Spleen (tissue), 11 donors: ENCODE data around the gene COL4A2. TPM values are rescaled to one million over a fixed set of nuclear protein-coding genes. Genes with fewer than 3 reads are reported as not detected.
A peak's percentile ranks its signal among the peaks of the same experiment; 100 is the strongest.

Experiments
- DNase-seq: peaks from one replicate; pipeline ENCODE4 v3.0.0-alpha.2; 2020
- H3K27ac ChIP-seq, 8 donors: fragments of 200-600 bp; sonication (generic) in 7 of 8; 1 replicate in 4 of 8; 2 replicates in 4 of 8; pipeline versions ENCODE4 v1.5.0 to v1.8.0; 2016 to 2021; ENCODE audit warnings: inconsistent platforms in 4 of 8, mild to moderate bottlenecking in 4 of 8, moderate library complexity in 1 of 8
- H3K27me3 ChIP-seq, 7 donors: fragments of 200-600 bp; sonication (generic) in 6 of 7; replicated peaks in 1 of 7; 1 replicate in 4 of 7; 2 replicates in 3 of 7; pipeline versions ENCODE4 v1.5.0 to v1.8.0; 2016 to 2021; ENCODE audit warnings: inconsistent platforms in 3 of 7, mild to moderate bottlenecking in 1 of 7
- H3K36me3 ChIP-seq, 6 donors: fragments of 200-600 bp; sonication (generic) in 5 of 6; 1 replicate in 4 of 6; 2 replicates in 2 of 6; pipeline versions ENCODE4 v1.5.0 to v1.8.0; 2016 to 2021; ENCODE audit warnings: inconsistent platforms in 2 of 6
- H3K4me1 ChIP-seq, 6 donors: fragments of 200-600 bp; sonication (generic) in 5 of 6; 1 replicate in 3 of 6; 2 replicates in 3 of 6; pipeline versions ENCODE4 v1.5.0 to v1.8.0; 2016 to 2021; ENCODE audit warnings: inconsistent platforms in 3 of 6
- H3K4me3 ChIP-seq, 8 donors: fragments of 200-600 bp; sonication (generic) in 7 of 8; 1 replicate in 4 of 8; 2 replicates in 4 of 8; pipeline versions ENCODE4 v1.5.0 to v1.8.0; 2016 to 2021; ENCODE audit warnings: inconsistent platforms in 4 of 8, mild to moderate bottlenecking in 4 of 8, moderate library complexity in 2 of 8
- H3K9me3 ChIP-seq, 8 donors: fragments of 200-600 bp; sonication (generic) in 7 of 8; 1 replicate in 4 of 8; 2 replicates in 4 of 8; pipeline versions ENCODE4 v1.5.0 to v1.8.0; 2016 to 2021; ENCODE audit warnings: inconsistent platforms in 4 of 8
- CTCF ChIP-seq, 11 experiments: fragments of 200-600 bp in 7 of 11; fragments of 450-650 bp in 4 of 11; sonication (generic) in 4 of 11; IDR thresholded peaks in 8 of 11; conservative IDR thresholded peaks in 3 of 11; 1 replicate in 7 of 11; 2 replicates in 4 of 11; pipeline versions ENCODE4 v1.4.0 to v1.8.0; 2016 to 2021; ENCODE audit warnings: antibody characterized with exemption in 11 of 11, inconsistent platforms in 4 of 11, mild to moderate bottlenecking in 1 of 11
- POLR2A ChIP-seq, 3 donors: fragments of 450-650 bp; IDR thresholded peaks; one replicate each; pipeline ENCODE4 v1.5.1; 2017; ENCODE audit warnings: antibody characterized with exemption in 3 of 3, mild to moderate bottlenecking in 1 of 3
- POLR2AphosphoS5 ChIP-seq, 3 donors: sonication (generic); formaldehyde crosslinking; IDR thresholded peaks; one replicate each; pipeline ENCODE4 v1.5.1; 2017; ENCODE audit warnings: antibody characterized with exemption in 3 of 3
- WGBS, 5 donors: extraction: QIAGEN DNeasy Blood & Tissue Kit in 3 of 5; methylation state at CpG; one replicate each; pipeline versions ENCODE4 v1.1.5 to v1.1.7; 2013 to 2018; 5-methylcytosine and 5-hydroxymethylcytosine counted together
- intact Hi-C: fragments of 100-400 bp; cut with DNase I; formaldehyde crosslinking; loops from one replicate; pipeline ENCODE4 v1.15.0; 2023; ENCODE audit warnings: low total_unique reads
- polyA plus RNA-seq, 3 donors: library from polyadenylated mRNA; stranded (reverse); fragments of 200-250 nt; gene quantifications; one replicate each; pipeline ENCODE4 v1.2.1, GENCODE V29; 2013
- total RNA-seq, 7 donors: library from RNA; depleted of rRNA in 3 of 7; stranded (reverse); fragments of >200 nt in 3 of 7; fragmentation: NEBNext Ultra II Directional in 4 of 7; extraction: Animal tissue kit (Norgen Biotek cat#: 25700) in 4 of 7; gene quantifications; one replicate each; pipeline versions ENCODE4 v1.1.0 to v1.2.1, GENCODE V29; 2016 to 2021
- donor health status: healthy with polysubstance abuse.
- donor health status: DM: no; HTN: no; CAD: no; lungs with moderate emphysema.
- donor health status: DM: no; HTN: no; CAD: no.
- donor health status: Bipolar disorder and iron deficiency.
- donor health status: healthy.
- donor health status: DM: no; HTN: no; CAD: no.
- donor health status: DM: yes; HTN: yes; CAD: no.

The COL4A2 gene
- total and polyA plus RNA-seq, 10 donors, result 52.6 to 712 (median 337) TPM

DNA sequence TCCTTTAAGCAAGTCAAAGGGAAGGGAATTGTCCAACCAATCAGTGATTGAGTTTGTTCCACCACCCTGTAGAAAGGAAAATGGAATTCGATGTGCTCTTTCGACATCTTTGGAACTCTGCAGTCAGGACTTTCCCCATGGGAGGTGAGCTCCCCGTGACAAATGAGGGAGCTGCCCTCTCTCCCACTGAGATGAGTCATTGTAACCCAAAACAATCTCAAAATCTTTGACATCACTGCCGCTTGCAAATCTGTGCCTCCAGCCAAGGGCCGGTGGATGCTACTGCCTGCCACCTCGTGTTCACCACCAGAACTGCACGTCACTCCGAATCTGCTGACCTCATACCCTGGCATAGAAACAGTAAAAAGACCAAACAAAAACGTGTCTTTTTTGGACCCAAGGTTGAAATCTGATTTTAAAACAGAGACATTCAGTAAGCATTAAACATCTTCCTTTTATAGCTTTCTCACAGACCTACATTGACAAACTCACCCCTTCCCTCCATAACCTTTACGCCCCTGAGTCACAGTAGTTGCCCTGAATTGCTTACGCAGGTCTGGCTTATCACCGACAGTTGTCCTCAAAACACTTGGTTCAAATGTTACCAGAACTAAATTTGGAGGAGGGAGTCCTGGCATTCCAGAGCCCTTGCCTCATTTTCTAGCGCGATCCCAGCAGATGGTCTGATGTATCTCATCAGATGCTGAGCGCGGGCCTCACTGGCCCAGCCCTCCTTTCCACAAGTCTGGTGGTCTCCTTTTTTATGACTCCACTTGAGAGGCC is 105.2 kb downstream of the COL4A2 start:
- peak; percentile 8 to 72 (median 67) for TF ChIP-seq POLR2AphosphoS5 (IDR thresholded peaks at IDR 0.05)
- peak; percentile 71 to 93 (median 85) for TF ChIP-seq CTCF (IDR thresholded peaks at IDR 0.05 in 8 of 11, conservative IDR thresholded peaks at IDR 0.05 in 3 of 11)
- no peak for TF ChIP-seq POLR2A (IDR thresholded peaks at IDR 0.05)
- intact Hi-C loops, result loop anchor here (5.0 to 10.0 kb wide), 3 partner anchors 108 to 1450 kb away; partner anchors contain the start of genes COL4A1 and COL4A2
- no peaks in the 10 kb centered on the region for H3K9me3 ChIP-seq
- DNase-seq, result peak; percentile 84
- peak overlapping the region in 7 of 8 donors; percentile 16 to 72 (median 55) for H3K27ac ChIP-seq
- 37 to 44% (median 41%) methylated on average over 16 of the region's 16 CpGs for WGBS, 5 donors
- H3K4me3 ChIP-seq, result no peak overlapping the region
- H3K4me1 ChIP-seq, result peaks cover 0 to 80% (median 40%) of the 10 kb centered on the region in 6 donors
- H3K36me3 ChIP-seq, result peaks cover 0 to 6% (median 0%) of the 10 kb centered on the region in 6 donors
- H3K27me3 ChIP-seq, result peaks cover 0 to 54% (median 0%) of the 10 kb centered on the region in 7 donors

- TF ChIP-seq POLR2A (IDR thresholded peaks at IDR 0.05) (no peak), POLR2AphosphoS5 (IDR thresholded peaks at IDR 0.05) (peak in 1 of 3 donors; percentile 43)
- Histone ChIP-seq H3K9me3 (no peaks in the 10 kb centered on the region), H3K36me3 (peaks cover 0 to 6% (median 0%) of the 10 kb centered on the region in 6 donors), H3K4me1 (peaks cover 0 to 80% (median 34%) of the 10 kb centered on the region in 6 donors), H3K27ac (peak overlapping the region in 6 of 8 donors; percentile 11 to 72 (median 59)), H3K27me3 (peaks cover 0 to 46% (median 0%) of the 10 kb centered on the region in 7 donors), H3K4me3 (no peak overlapping the region)
- 67 to 82% (median 76%) methylated on average over 16 to 17 of the region's 17 CpGs for WGBS, 5 donors
- no peak for DNase-seq
- intact Hi-C loops, result loop anchor here (5.0 to 10.0 kb wide), 3 partner anchors 108 to 1451 kb away; partner anchors contain the start of genes COL4A1 and COL4A2
Measured at GRCh38 chr13:110413016-110413675, 106.1 kb downstream of the COL4A2 start.

DNA sequence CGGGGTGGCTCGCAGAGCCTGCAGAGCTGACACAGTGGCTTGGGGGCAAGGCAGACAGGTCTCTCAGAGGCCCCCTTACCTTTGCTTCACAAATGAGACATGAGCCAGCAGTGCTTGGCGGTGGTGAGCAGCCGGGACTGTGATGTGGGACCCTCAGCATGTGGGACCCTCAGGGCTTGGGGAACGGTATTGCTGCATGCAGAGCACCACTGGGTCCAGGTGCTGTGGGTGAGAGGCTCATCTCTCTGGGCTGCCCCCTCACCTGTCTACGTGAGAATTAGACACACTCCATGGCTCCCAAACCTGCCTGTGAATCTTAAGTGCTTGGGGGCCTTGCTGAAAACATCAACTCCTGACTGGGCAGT is 106.6 kb downstream of the COL4A2 start:
- H3K27ac ChIP-seq, result peak overlapping the region in 5 of 8 donors; percentile 29 to 72 (median 63)
- H3K36me3 ChIP-seq, result peaks cover 0 to 6% (median 0%) of the 10 kb centered on the region in 6 donors
- WGBS, 5 donors, result 60 to 78% (median 74%) methylated on average over 6 of the region's 6 CpGs
- no peaks in the 10 kb centered on the region for H3K9me3 ChIP-seq
- TF ChIP-seq CTCF (IDR thresholded peaks at IDR 0.05 in 8 of 11, conservative IDR thresholded peaks at IDR 0.05 in 3 of 11) (no peak), POLR2A (IDR thresholded peaks at IDR 0.05) (no peak), POLR2AphosphoS5 (IDR thresholded peaks at IDR 0.05) (no peak)
- intact Hi-C loops, result loop anchor here (5.0 to 10.0 kb wide), 3 partner anchors 109 to 1451 kb away; partner anchors contain the start of genes COL4A1 and COL4A2
- H3K4me1 ChIP-seq, result peaks cover 0 to 80% (median 31%) of the 10 kb centered on the region in 6 donors
- DNase-seq, result no peak
- H3K27me3 ChIP-seq, result peaks cover 0 to 45% (median 0%) of the 10 kb centered on the region in 7 donors
- no peak overlapping the region for H3K4me3 ChIP-seq

GRCh38 chr13:110414283-110414682 is 107.2 kb downstream of the COL4A2 start:
- intact Hi-C loops, result loop anchor here (5.0 to 10.0 kb wide), 3 partner anchors 109 to 1452 kb away; partner anchors contain the start of genes COL4A1 and COL4A2
- no peak overlapping the region for H3K4me3 ChIP-seq
- peak overlapping the region in 3 of 8 donors; percentile 63 to 72 (median 72) for H3K27ac ChIP-seq
- no peak for DNase-seq
- TF ChIP-seq CTCF (IDR thresholded peaks at IDR 0.05 in 8 of 11, conservative IDR thresholded peaks at IDR 0.05 in 3 of 11), result no peak
- no peak for TF ChIP-seq POLR2A (IDR thresholded peaks at IDR 0.05)
- TF ChIP-seq POLR2AphosphoS5 (IDR thresholded peaks at IDR 0.05), result no peak
- 82 to 87% (median 86%) methylated on average over 7 of the region's 7 CpGs for WGBS, 5 donors
- peaks cover 0 to 49% (median 0%) of the 10 kb centered on the region in 7 donors for H3K27me3 ChIP-seq
- no peaks in the 10 kb centered on the region for H3K9me3 ChIP-seq
- H3K36me3 ChIP-seq, result peaks cover 0 to 6% (median 0%) of the 10 kb centered on the region in 6 donors
- peaks cover 0 to 82% (median 31%) of the 10 kb centered on the region in 6 donors for H3K4me1 ChIP-seq
